Measurements from ENCODE around the gene SLC6A2. TPM values are rescaled to one million over a fixed set of nuclear protein-coding genes. Genes with fewer than 3 reads are reported as not detected.
A peak's percentile ranks its signal among the peaks of the same experiment; 100 is the strongest.

The SLC6A2 gene
- total and polyA plus RNA-seq, 2 of the 13 experiments (the other 11 are each of a cell fraction or from before 2014, with no cell fraction given), result 0.62 to 0.66 TPM

DNA sequence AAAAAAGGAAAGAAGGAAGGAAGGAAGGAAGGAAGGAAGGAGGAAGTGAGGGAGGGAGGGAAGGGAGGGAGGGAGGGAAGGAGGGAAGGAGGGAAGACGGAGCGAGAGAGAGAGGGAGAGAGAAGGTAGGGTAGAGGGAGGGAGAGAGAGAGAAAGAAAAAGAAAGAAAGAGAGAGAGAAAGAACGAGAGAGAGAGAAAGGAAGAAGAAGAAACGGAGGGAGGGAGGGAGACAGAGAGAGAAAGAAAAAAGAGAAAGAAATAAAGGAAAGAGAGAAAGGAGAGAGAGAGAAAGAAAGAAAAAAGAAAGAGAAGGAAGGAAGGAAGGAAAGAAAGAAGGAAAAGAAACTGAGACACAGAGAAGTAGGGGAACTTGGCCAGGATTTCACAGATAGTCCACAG lies 8.4 kb upstream of the SLC6A2 start:
- ATAC-seq, result no peak
- Histone ChIP-seq H3K36me3 (replicated peaks in 1 of 2; ENCODE audit: control insufficient read depth in 1 of 2, insufficient read depth in 2 of 2, low read length in 2 of 2) (no peaks in the 10 kb centered on the region), H3K79me2 (ENCODE audit: insufficient read depth, low read length) (no peaks in the 10 kb centered on the region), H2AFZ (ENCODE audit: low read length) (no peak overlapping the region), H3K9ac (ENCODE audit: insufficient read depth, low read depth, low read length) (no peak overlapping the region), H3K27me3 (ENCODE audit: control insufficient read depth in 1 of 2, insufficient read depth in 2 of 2, low read length in 2 of 2) (no peaks in the 10 kb centered on the region; a peak in 1 of 5 replicates), H3K9me3 (ENCODE audit: low read length) (no peaks in the 10 kb centered on the region), H3K27ac (ENCODE audit: extremely low read length, insufficient read depth, low read length) (no peak overlapping the region), H4K20me1 (ENCODE audit: insufficient read depth, low read length) (no peaks in the 10 kb centered on the region), H3K4me1 (ENCODE audit: insufficient read depth, low read length) (peaks cover 21% of the 10 kb centered on the region), H3K4me2 (ENCODE audit: low read depth, low read length) (no peak overlapping the region), H3K4me3 (replicated peaks in 1 of 3; ENCODE audit: insufficient read depth in 1 of 3, low read depth in 2 of 3, low read length in 3 of 3) (no peak overlapping the region)
- in situ Hi-C loops (cut with HindIII; ENCODE audit: extremely low pct_ligation_motif_present, low pct_unique_long_range_greater_than_20kb) (loop anchor here (10.0 kb wide), 1 partner anchor 183 kb away; no protein-coding TSS in a partner anchor), intact Hi-C loops (cut with micrococcal nuclease; ENCODE audit: unreplicated experiment) (no loop called here)
- no peak for TF ChIP-seq ZNF75D (CRISPR knock-in tag; IDR thresholded peaks at IDR 0.05; ENCODE audit: borderline replicate concordance)
- no peak for TF ChIP-seq SNAI1 (CRISPR knock-in tag; IDR thresholded peaks at IDR 0.05; ENCODE audit: borderline replicate concordance)
- TF ChIP-seq TGIF2 (CRISPR knock-in tag; IDR thresholded peaks at IDR 0.05), result no peak
- TF ChIP-seq, protein P1, sequence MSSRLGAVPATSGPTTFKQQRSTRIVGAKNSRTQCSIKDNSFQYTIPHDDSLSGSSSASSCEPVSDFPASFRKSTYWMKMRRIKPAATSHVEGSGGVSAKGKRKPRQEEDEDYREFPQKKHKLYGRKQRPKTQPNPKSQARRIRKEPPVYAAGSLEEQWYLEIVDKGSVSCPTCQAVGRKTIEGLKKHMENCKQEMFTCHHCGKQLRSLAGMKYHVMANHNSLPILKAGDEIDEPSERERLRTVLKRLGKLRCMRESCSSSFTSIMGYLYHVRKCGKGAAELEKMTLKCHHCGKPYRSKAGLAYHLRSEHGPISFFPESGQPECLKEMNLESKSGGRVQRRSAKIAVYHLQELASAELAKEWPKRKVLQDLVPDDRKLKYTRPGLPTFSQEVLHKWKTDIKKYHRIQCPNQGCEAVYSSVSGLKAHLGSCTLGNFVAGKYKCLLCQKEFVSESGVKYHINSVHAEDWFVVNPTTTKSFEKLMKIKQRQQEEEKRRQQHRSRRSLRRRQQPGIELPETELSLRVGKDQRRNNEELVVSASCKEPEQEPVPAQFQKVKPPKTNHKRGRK (CRISPR knock-in tag; IDR thresholded peaks at IDR 0.05), result peak; percentile 86; the same call in 1 of the 2 replicates
- TF ChIP-seq ZNF10 (CRISPR knock-in tag; IDR thresholded peaks at IDR 0.05; ENCODE audit: borderline replicate concordance, low read depth), result no peak
- TF ChIP-seq PCBP2 (optimal IDR thresholded peaks at IDR 0.05; ENCODE audit: low read depth, low read length, poor library complexity, severe bottlenecking), result peak; percentile 24
- TF ChIP-seq KDM4B (CRISPR knock-in tag; IDR thresholded peaks at IDR 0.05), result no peak
- no peak for FAIRE-seq
- DNase-seq (ENCODE audit: low spot score), result no peak
- ChIA-PET CTCF (ENCODE audit: low intra/inter-chr PET ratio, low total read pairs) (no interaction called here), POLR2A (interaction anchor here (1.4 kb wide), 2 partner anchors 18 to 24 kb away, joined by 3 to 4 read pairs; no protein-coding TSS in a partner anchor)
- WGBS (ENCODE audit: low lambda C conversion rate), result 60% methylated on average over 4 of the region's 4 CpGs
- no TSS peak for BruUV-seq (replicated peaks)

DNA sequence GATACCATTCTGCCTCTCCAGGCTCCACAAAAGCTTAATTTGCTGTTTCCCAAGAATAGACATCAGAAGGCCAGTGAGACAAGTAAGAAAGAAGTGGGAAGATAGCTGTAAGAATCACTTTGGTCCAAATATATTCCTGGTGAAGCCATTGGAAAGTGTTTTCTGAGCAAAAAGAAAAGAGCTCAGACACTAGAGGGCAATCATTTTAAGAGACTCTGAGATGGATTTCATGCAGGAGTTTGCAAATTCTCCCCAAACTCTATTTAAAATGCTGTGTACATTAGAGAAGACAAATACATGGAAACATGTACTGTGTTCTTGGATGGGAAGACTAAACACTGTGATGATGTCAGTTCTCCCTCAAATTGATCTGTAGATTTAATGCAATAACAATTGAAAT lies 8.0 kb upstream of the SLC6A2 start:
- intact Hi-C loops (cut with micrococcal nuclease; ENCODE audit: unreplicated experiment), result loop anchor here (1.0 kb wide), 1 partner anchor 55 kb away; no protein-coding TSS in a partner anchor
- POLR2A ChIA-PET, result no interaction called here
- Histone ChIP-seq H3K9me3 (ENCODE audit: low read length) (no peaks in the 10 kb centered on the region), H3K79me2 (ENCODE audit: insufficient read depth, low read length) (no peaks in the 10 kb centered on the region), H3K27ac (ENCODE audit: extremely low read length, insufficient read depth, low read length) (no peak overlapping the region), H2AFZ (ENCODE audit: low read length) (no peak overlapping the region), H3K9ac (ENCODE audit: insufficient read depth, low read depth, low read length) (no peak overlapping the region), H3K4me2 (ENCODE audit: low read depth, low read length) (no peak overlapping the region), H3K4me1 (ENCODE audit: insufficient read depth, low read length) (peaks cover 17% of the 10 kb centered on the region), H3K36me3 (replicated peaks in 1 of 2; ENCODE audit: control insufficient read depth in 1 of 2, insufficient read depth in 2 of 2, low read length in 2 of 2) (no peaks in the 10 kb centered on the region), H4K20me1 (ENCODE audit: insufficient read depth, low read length) (no peaks in the 10 kb centered on the region), H3K4me3 (replicated peaks in 1 of 3; ENCODE audit: insufficient read depth in 1 of 3, low read depth in 2 of 3, low read length in 3 of 3) (no peak overlapping the region), H3K27me3 (ENCODE audit: control insufficient read depth in 1 of 2, insufficient read depth in 2 of 2, low read length in 2 of 2) (no peaks in the 10 kb centered on the region; a peak in 1 of 5 replicates)
- no peak for ATAC-seq
- DNase-seq (ENCODE audit: low spot score), result no peak
- no TSS peak for BruUV-seq (replicated peaks)
- CTCF ChIA-PET (ENCODE audit: low intra/inter-chr PET ratio, low total read pairs), result no interaction called here
- in situ Hi-C loops (cut with HindIII; ENCODE audit: extremely low pct_ligation_motif_present, low pct_unique_long_range_greater_than_20kb), result loop anchor here (10.0 kb wide), 1 partner anchor 183 kb away; no protein-coding TSS in a partner anchor
- FAIRE-seq, result peak; percentile 63
- TF ChIP-seq, protein P2, sequence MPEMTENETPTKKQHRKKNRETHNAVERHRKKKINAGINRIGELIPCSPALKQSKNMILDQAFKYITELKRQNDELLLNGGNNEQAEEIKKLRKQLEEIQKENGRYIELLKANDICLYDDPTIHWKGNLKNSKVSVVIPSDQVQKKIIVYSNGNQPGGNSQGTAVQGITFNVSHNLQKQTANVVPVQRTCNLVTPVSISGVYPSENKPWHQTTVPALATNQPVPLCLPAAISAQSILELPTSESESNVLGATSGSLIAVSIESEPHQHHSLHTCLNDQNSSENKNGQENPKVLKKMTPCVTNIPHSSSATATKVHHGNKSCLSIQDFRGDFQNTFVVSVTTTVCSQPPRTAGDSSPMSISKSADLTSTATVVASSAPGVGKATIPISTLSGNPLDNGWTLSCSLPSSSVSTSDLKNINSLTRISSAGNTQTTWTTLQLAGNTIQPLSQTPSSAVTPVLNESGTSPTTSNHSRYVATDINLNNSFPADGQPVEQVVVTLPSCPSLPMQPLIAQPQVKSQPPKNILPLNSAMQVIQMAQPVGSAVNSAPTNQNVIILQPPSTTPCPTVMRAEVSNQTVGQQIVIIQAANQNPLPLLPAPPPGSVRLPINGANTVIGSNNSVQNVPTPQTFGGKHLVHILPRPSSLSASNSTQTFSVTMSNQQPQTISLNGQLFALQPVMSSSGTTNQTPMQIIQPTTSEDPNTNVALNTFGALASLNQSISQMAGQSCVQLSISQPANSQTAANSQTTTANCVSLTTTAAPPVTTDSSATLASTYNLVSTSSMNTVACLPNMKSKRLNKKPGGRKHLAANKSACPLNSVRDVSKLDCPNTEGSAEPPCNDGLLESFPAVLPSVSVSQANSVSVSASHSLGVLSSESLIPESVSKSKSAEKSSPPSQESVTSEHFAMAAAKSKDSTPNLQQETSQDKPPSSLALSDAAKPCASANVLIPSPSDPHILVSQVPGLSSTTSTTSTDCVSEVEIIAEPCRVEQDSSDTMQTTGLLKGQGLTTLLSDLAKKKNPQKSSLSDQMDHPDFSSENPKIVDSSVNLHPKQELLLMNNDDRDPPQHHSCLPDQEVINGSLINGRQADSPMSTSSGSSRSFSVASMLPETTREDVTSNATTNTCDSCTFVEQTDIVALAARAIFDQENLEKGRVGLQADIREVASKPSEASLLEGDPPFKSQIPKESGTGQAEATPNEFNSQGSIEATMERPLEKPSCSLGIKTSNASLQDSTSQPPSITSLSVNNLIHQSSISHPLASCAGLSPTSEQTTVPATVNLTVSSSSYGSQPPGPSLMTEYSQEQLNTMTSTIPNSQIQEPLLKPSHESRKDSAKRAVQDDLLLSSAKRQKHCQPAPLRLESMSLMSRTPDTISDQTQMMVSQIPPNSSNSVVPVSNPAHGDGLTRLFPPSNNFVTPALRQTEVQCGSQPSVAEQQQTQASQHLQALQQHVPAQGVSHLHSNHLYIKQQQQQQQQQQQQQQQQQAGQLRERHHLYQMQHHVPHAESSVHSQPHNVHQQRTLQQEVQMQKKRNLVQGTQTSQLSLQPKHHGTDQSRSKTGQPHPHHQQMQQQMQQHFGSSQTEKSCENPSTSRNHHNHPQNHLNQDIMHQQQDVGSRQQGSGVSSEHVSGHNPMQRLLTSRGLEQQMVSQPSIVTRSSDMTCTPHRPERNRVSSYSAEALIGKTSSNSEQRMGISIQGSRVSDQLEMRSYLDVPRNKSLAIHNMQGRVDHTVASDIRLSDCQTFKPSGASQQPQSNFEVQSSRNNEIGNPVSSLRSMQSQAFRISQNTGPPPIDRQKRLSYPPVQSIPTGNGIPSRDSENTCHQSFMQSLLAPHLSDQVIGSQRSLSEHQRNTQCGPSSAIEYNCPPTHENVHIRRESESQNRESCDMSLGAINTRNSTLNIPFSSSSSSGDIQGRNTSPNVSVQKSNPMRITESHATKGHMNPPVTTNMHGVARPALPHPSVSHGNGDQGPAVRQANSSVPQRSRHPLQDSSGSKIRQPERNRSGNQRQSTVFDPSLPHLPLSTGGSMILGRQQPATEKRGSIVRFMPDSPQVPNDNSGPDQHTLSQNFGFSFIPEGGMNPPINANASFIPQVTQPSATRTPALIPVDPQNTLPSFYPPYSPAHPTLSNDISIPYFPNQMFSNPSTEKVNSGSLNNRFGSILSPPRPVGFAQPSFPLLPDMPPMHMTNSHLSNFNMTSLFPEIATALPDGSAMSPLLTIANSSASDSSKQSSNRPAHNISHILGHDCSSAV (CRISPR knock-in tag; IDR thresholded peaks at IDR 0.05; ENCODE audit: borderline replicate concordance), result no peak
- TF ChIP-seq KLF15 (CRISPR knock-in tag; IDR thresholded peaks at IDR 0.05; ENCODE audit: borderline replicate concordance), result no peak
